GM23338 (cell line): Measurements from ENCODE around the gene NHLH2.

ENCODE experiments used
- CREB1 ChIP-seq: fragments of 250-450 bp; sonication (Bioruptor Pico); IDR thresholded peaks from 2 replicates; pipeline ENCODE4 v1.5.0; 2020; ENCODE audit warnings: low read depth, mild to moderate bottlenecking, moderate library complexity
- POLR2AphosphoS5 ChIP-seq: IDR thresholded peaks from 2 replicates; pipeline ENCODE4 v1.6.1; 2016; ENCODE audit warnings: antibody characterized with exemption, low read depth

- no peak for TF ChIP-seq POLR2AphosphoS5
- no peak for TF ChIP-seq CREB1 (CRISPR knock-in tag)
Measured at GRCh38 chr1:115793162-115793561, 47.8 kb downstream of the NHLH2 start.
